Vagina (tissue), 2 donors: Measurements from ENCODE around the gene ARFGEF3. TPM values are rescaled to one million over a fixed set of nuclear protein-coding genes. Genes with fewer than 3 reads are reported as not detected.
"Not testable (repeated sequence)": the region's sequence is repeated elsewhere in the genome, so short reads cannot be mapped to it uniquely, and the experiment has no call there.

Experiments used
- DNase-seq, 2 donors: peaks; one replicate each; pipeline ENCODE4 v3.0.0-alpha.2; 2017; ENCODE audit errors: extremely low spot score in 2 of 2
- H3K27ac ChIP-seq: fragments of 200-600 bp; sonication (generic); one replicate; pipeline ENCODE4 v1.5.1; 2019
- H3K27me3 ChIP-seq: fragments of 200-600 bp; sonication (generic); one replicate; pipeline ENCODE4 v1.5.1; 2019
- H3K36me3 ChIP-seq, 2 donors: fragments of 200-600 bp; sonication (generic); one replicate each; pipeline ENCODE4 v1.5.1; 2017 to 2019
- H3K4me1 ChIP-seq: fragments of 200-600 bp; sonication (generic); one replicate; pipeline ENCODE4 v1.5.1; 2019
- H3K4me3 ChIP-seq, 2 donors: fragments of 200-600 bp; sonication (generic); 1 replicate in 1 of 2; 2 replicates in 1 of 2; pipeline ENCODE4 v1.5.1; 2016 to 2019
- H3K9me3 ChIP-seq: fragments of 200-600 bp; sonication (generic); one replicate; pipeline ENCODE4 v1.5.1; 2019
- POLR2A ChIP-seq, 2 donors: fragments of 450-650 bp; IDR thresholded peaks; one replicate each; pipeline ENCODE4 v1.6.1; 2017; ENCODE audit warnings: antibody characterized with exemption in 2 of 2, mild to moderate bottlenecking in 2 of 2, moderate library complexity in 2 of 2
- POLR2AphosphoS5 ChIP-seq, 2 donors: sonication (generic); formaldehyde crosslinking; IDR thresholded peaks; one replicate each; pipeline ENCODE4 v1.9.0; 2017; ENCODE audit warnings: antibody characterized with exemption in 2 of 2, mild to moderate bottlenecking in 2 of 2, low read depth in 1 of 2; ENCODE audit not compliant: insufficient read depth in 1 of 2
- intact Hi-C: fragments of 100-400 bp; cut with DNase I; formaldehyde crosslinking; loops from one replicate; pipeline ENCODE4 v1.15.1; 2023
- total RNA-seq: library from RNA; depleted of rRNA; stranded (reverse); fragments of >200 nt; gene quantifications from one replicate; pipeline ENCODE4 v1.2.3, GENCODE V29; 2016
- TF ChIP-seq, protein P1 (sequence below), 3 experiments: fragments of 450-650 bp in 2 of 3; fragments of 200-600 bp in 1 of 3; sonication (generic) in 1 of 3; IDR thresholded peaks; one replicate each; pipeline ENCODE4 v1.5.1; 2017 to 2019; ENCODE audit warnings: antibody characterized with exemption in 3 of 3, mild to moderate bottlenecking in 2 of 3, moderate library complexity in 2 of 3

Gene ARFGEF3
- total RNA-seq, 1 donor from 2014 or later, result 2.2 TPM

DNA sequence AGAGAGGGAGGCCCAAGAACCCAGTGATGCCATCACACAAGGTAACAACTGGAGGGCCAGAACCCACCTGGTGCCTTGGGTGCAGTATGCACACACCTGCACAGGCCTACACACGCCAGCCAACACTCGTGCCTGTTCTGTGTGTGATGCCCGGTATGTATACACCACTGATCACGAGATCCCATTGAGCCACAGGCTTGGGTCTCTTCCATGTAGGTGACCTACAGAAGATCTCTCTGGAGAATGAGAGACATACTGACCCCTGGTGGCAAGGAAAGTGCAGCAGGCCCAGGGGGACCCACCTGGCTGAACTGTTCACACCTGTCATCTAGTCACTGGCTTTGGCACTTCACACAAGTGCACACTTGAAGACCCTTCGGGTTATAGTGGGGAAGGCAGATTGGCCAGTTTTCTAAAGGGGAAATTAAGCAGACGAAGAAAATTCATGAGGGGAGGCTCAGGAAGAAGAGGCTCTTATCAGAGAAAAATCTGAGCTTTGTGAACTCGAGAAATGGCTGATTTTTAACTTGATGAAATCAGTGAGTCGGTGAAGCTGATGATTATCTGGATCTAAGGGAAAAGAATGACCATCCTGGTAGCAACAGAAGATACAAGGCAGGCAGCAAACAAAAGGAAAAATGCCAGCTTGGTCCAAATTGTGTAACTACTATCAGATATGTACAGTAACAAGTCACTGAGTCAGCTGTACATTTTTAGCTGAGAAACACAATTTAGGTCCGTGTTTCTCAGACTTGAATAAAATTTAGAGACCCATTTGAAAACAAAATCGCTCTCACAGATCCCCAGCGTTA is 125.6 kb downstream of the ARFGEF3 start:
- H3K9me3 ChIP-seq, result no peaks in the 10 kb centered on the region
- no peak overlapping the region for H3K27ac ChIP-seq
- intact Hi-C loops, result no loop called here
- TF ChIP-seq POLR2A (IDR thresholded peaks at IDR 0.05), result no peak
- TF ChIP-seq, protein P1, sequence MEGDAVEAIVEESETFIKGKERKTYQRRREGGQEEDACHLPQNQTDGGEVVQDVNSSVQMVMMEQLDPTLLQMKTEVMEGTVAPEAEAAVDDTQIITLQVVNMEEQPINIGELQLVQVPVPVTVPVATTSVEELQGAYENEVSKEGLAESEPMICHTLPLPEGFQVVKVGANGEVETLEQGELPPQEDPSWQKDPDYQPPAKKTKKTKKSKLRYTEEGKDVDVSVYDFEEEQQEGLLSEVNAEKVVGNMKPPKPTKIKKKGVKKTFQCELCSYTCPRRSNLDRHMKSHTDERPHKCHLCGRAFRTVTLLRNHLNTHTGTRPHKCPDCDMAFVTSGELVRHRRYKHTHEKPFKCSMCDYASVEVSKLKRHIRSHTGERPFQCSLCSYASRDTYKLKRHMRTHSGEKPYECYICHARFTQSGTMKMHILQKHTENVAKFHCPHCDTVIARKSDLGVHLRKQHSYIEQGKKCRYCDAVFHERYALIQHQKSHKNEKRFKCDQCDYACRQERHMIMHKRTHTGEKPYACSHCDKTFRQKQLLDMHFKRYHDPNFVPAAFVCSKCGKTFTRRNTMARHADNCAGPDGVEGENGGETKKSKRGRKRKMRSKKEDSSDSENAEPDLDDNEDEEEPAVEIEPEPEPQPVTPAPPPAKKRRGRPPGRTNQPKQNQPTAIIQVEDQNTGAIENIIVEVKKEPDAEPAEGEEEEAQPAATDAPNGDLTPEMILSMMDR (IDR thresholded peaks at IDR 0.05), result peak in 2 of 3 experiments; percentile 21 to 49
- no peak for TF ChIP-seq POLR2AphosphoS5 (IDR thresholded peaks at IDR 0.05; ENCODE audit: insufficient read depth in 1 of 2, low read depth in 1 of 2)
- H3K36me3 ChIP-seq, result no peaks in the 10 kb centered on the region
- DNase-seq, result no peak
- H3K4me3 ChIP-seq, result no peak overlapping the region
- no peaks in the 10 kb centered on the region for H3K27me3 ChIP-seq
- no peaks in the 10 kb centered on the region for H3K4me1 ChIP-seq

DNA sequence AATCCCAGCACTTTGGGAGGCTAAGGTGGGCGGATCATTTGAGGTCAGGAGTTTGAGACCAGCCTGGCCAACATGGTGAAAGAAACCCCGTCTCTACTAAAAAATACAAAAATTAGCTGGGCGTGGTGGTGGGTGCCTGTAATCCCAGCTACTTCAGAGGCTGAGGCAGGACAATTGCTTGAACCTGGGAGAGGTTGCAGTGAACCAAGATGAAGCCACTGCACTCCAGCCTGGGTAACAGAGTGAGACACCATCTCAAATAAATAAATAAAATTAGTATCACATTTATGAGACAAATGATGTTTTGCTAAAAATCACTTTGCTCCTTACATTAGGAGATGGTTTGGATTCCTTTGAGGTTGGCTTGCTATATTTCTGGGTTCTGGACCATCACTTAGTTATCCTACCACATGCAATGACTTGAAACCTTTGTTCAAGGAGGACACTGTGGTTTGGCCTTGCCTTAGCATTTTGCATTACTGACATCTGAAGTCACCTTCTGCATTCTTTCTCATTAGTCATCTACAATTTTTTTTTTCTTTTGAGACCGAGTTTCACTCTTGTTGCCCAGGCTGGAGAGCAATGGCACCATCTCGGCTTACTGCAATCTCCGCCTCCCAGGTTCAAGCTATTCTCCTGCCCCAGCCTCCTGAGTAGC is 126.8 kb downstream of the ARFGEF3 start:
- H3K4me1 ChIP-seq, intact Hi-C loops, H3K36me3 ChIP-seq, H3K4me3 ChIP-seq, DNase-seq, H3K9me3 ChIP-seq, H3K27me3 ChIP-seq, H3K27ac ChIP-seq: not testable (repeated sequence)

DNA sequence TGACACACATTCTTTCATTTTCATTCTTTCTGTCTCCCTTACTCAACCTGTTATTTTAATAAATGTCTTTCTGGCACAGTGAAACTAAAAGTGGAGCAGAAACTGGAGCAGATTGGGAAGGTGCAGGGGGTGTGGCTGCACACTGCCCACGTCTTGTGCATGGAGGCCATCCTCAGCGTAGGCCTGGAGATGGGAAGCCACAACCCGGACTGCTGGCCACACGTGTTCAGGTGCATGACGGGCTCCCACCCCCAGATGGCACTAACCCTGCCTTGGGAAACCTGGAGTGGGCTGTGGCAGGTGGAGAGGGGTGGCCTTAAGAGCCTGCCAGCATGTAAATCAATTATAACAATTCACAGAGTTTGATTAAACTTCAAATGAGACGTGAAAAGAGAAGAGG is 128.0 kb downstream of the ARFGEF3 start:
- Histone ChIP-seq H3K27ac (no peak overlapping the region), H3K4me1 (no peaks in the 10 kb centered on the region), H3K9me3 (no peaks in the 10 kb centered on the region), H3K36me3 (no peaks in the 10 kb centered on the region), H3K4me3 (no peak overlapping the region), H3K27me3 (no peaks in the 10 kb centered on the region)
- intact Hi-C loops, result no loop called here
- no peak for DNase-seq
- TF ChIP-seq POLR2A (IDR thresholded peaks at IDR 0.05), result no peak
- no peak for TF ChIP-seq POLR2AphosphoS5 (IDR thresholded peaks at IDR 0.05; ENCODE audit: insufficient read depth in 1 of 2, low read depth in 1 of 2)
- TF ChIP-seq, protein P1 (IDR thresholded peaks at IDR 0.05), result no peak

- TF ChIP-seq POLR2AphosphoS5 (IDR thresholded peaks at IDR 0.05; ENCODE audit: insufficient read depth in 1 of 2, low read depth in 1 of 2) (no peak), POLR2A (IDR thresholded peaks at IDR 0.05) (no peak)
- TF ChIP-seq, protein P1 (IDR thresholded peaks at IDR 0.05), result no peak
- DNase-seq, result no peak
- intact Hi-C loops, result no loop called here
- no peaks in the 10 kb centered on the region for H3K4me1 ChIP-seq
- H3K4me3 ChIP-seq, result no peak overlapping the region
- no peaks in the 10 kb centered on the region for H3K36me3 ChIP-seq
- H3K9me3 ChIP-seq, result no peaks in the 10 kb centered on the region
- no peak overlapping the region for H3K27ac ChIP-seq
- H3K27me3 ChIP-seq, result no peaks in the 10 kb centered on the region
Observed at GRCh38 chr6:138290423-138290962, 128.8 kb downstream of the ARFGEF3 start.

DNA sequence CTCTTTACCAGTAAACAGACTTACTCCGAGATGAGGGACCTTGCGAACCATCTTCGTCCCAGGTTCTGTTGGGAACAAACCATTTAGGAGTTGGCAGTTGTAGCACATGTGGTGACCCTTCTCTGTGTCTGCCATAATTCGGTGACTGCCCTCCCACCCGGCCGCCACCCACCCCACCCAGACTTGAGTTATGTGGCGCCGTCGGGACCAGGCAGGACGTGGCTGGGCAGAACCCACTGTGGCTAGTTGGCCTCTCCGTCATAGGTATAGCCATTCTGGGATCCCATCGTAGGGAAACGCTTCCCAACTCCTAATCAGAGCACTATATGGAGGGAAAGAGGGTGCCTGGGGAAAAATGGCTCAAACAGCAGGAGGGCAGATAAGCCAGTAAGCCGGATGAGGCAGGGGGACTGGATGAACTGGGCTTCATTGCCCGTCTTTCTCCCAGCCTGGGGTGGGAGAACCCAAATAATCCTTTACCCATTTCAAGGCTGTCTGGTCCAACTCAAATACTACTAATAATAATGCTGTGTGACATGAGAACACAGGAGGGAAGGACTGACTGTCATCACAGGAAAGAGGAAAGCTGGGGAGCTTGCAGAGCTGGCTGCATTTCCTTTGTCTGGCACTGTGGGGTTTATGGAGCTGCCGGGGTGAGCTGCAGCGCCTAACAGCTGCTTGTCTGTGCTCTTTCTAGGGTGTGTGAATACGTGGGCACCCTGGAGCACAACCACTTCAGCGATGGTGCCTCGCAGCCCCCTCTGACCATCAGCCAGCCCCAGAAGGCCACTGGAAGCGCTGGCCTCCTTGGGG is 129.5 kb downstream of the ARFGEF3 start:
- H3K36me3 ChIP-seq, result no peaks in the 10 kb centered on the region
- intact Hi-C loops, result no loop called here

More for the DNA sequence above, 129.5 kb downstream of the ARFGEF3 start:
- no peaks in the 10 kb centered on the region for H3K27me3 ChIP-seq
- no peak overlapping the region for H3K4me3 ChIP-seq
- no peaks in the 10 kb centered on the region for H3K9me3 ChIP-seq
- DNase-seq, result no peak
- H3K4me1 ChIP-seq, result no peaks in the 10 kb centered on the region
- TF ChIP-seq, protein P1 (IDR thresholded peaks at IDR 0.05), result no peak
- no peak for TF ChIP-seq POLR2AphosphoS5 (IDR thresholded peaks at IDR 0.05; ENCODE audit: insufficient read depth in 1 of 2, low read depth in 1 of 2)
- no peak for TF ChIP-seq POLR2A (IDR thresholded peaks at IDR 0.05)
- no peak overlapping the region for H3K27ac ChIP-seq
